Activated T-cell treated with anti-CD3 and anti-CD28 coated beads, Interleukin-2, amount 50 U/mL, for 1 hour (primary cell): ENCODE results near the gene ADARB2.
"Not testable (repeated sequence)": the region's sequence is repeated elsewhere in the genome, so short reads cannot be mapped to it uniquely, and the experiment has no call there.

Experiments used
- DNase-seq: peaks from one replicate; pipeline ENCODE4 v3.0.0-alpha.2; 2020

ADARB2 gene

GRCh38 chr10:1634239-1634638 lies 103.1 kb downstream of the ADARB2 start:
- no peak for DNase-seq

DNA sequence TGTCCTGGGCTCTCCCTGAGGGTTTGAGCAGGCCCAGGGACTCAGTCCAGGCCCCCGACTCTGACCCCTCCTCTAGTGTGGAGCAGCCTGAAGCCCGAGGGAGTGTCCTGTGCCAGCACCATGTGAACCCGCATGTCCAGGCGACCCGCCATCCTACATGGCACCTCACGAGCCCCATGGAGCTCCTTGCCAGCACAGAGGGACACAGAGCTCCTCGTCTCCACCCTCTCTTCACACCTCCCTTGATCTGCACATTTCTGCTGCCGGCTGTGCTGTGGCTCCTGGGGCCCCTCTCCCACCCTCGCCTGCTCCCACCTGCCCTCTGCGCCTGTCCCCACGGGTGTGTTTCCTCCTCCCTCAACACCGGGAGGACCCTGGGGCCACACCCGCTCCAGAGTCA lies 103.5 kb downstream of the ADARB2 start:
- DNase-seq: no peak

- DNase-seq: no peak
Observed at GRCh38 chr10:1632596-1632995, 104.7 kb downstream of the ADARB2 start.

GRCh38 chr10:1632141-1632540 lies 105.2 kb downstream of the ADARB2 start:
- no peak for DNase-seq

DNA sequence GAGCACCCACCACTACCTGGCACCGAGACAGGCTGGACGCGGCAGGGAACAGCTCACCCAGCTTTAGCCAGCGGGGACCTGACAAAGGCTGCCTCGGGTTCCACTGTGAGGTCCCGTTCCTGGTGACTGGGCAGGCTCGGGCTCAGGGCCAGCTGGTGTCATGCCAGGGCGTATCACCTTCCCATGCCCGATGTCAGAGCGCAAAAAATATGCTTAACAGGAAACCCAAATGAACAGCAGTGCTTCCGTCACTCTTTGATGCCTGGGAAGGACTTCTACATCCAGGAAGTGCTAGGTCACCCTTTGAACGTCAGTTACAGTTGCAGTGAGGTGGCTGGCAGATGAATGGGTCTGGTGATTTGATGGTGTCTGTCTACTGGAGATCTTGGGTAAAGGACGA lies 106.0 kb downstream of the ADARB2 start:
- DNase-seq: no peak

- no peak for DNase-seq
Observed at GRCh38 chr10:1630304-1630703, 107.0 kb downstream of the ADARB2 start.

- DNase-seq: no peak
Observed at GRCh38 chr10:1629326-1630198, 107.8 kb downstream of the ADARB2 start.

DNA sequence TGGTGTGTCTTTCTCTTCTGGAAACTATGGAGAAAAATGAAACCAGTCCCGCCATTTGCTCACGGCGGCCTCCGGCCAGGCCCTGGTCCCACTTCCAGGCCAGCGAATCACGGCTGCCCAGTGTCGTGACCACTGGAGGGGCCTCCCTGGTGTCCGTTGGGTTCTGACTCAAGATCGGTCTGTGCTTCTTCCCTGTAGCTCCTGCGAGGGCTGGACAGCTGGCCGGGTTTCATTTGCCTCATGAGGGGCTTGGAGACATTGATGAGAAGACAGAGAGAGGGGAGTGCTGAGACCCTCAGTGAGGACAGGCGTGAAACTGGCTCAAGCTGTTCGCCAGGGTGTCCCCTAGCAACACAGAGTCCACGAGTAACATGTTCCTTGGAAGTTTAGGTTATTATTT lies 108.6 kb downstream of the ADARB2 start:
- DNase-seq: no peak

GRCh38 chr10:1627945-1628344 lies 109.4 kb downstream of the ADARB2 start:
- DNase-seq: no peak

GRCh38 chr10:1626835-1627234 lies 110.5 kb downstream of the ADARB2 start:
- no peak for DNase-seq

GRCh38 chr10:1626410-1626809 lies 110.9 kb downstream of the ADARB2 start:
- DNase-seq: no peak

- no peak for DNase-seq
Observed at GRCh38 chr10:1625731-1626130, 111.6 kb downstream of the ADARB2 start.

DNA sequence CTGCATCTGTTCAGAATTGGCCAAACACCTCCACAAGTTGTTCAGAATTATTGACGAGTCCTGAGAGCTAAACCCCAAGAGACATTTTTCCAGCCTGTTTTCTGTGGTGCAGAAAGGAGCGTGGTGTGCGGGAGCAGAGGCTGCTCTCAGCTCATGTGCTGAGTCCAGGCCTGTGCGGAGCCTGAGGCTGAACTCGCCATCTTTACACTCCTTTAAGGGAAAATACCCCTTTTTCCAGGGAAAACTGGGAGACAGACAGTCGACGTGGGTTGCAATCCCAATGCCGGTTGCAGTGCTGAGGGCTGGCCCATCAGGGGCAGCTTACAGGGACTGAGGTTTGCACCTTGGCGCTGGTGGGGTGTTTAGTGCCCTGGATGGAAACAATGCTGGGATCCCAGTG lies 112.2 kb downstream of the ADARB2 start:
- no peak for DNase-seq

GRCh38 chr10:1624240-1624639 lies 113.1 kb downstream of the ADARB2 start:
- DNase-seq: no peak

GRCh38 chr10:1620803-1621202 lies 116.5 kb downstream of the ADARB2 start:
- DNase-seq: no peak

DNA sequence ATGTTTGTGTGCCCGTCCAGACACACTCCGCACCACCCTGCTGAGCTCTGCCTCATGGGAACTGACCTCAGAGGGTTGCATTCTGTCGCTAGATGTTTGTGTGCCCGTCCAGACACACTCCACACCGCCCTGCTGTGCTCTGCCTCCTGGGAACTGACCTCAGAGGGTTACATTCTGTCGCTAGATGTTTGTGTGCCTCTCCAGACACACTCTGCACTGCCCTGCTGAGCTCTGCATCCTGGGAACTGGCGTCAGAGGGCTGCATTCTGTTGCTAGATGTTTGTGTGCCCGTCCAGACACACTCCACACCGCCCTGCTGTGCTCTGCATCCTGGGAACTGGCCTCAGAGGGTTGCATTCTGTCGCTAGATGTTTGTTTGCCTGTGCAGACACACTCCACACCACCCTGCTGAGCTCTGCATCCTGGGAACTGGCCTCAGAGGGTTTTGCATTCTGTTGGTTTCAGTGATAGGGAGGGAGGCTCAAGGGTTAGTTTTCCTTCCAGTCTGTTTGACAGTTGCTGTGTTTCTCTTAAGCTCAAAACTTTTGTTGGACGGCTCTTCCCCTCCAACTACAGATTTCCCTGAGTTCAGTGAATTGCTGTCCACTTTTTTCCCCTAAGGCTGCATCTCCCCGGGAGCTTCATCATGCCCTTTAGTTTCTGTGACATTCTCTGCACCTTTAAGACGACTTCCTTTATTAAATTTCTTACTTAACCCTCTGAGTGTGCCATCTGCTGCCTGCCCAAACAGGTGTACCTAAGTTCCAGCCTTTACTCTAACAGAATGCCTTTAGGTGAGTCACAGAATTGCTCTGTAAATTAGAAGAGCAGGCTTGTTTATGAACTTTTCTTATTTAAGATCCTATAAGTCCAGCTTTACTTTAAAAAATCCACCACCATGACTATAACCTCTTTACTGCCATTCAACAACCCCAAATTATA lies 119.7 kb downstream of the ADARB2 start:
- DNase-seq: not testable (repeated sequence)

DNA sequence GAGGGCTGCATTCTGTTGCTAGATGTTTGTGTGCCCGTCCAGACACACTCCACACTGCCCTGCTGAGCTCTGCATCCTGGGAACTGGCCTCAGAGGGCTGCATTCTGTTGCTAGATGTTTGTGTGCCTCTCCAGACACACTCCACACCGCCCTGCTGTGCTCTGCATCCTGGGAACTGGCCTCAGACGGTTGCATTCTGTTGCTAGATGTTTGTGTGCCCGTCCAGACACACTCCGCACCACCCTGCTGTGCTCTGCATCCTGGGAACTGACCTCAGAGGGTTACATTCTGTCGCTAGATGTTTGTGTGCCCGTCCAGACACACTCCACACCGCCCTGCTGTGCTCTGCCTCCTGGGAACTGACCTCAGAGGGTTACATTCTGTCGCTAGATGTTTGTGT lies 120.6 kb downstream of the ADARB2 start:
- DNase-seq: not testable (repeated sequence)

- no peak for DNase-seq
Observed at GRCh38 chr10:1615186-1615954, 122.0 kb downstream of the ADARB2 start.

DNA sequence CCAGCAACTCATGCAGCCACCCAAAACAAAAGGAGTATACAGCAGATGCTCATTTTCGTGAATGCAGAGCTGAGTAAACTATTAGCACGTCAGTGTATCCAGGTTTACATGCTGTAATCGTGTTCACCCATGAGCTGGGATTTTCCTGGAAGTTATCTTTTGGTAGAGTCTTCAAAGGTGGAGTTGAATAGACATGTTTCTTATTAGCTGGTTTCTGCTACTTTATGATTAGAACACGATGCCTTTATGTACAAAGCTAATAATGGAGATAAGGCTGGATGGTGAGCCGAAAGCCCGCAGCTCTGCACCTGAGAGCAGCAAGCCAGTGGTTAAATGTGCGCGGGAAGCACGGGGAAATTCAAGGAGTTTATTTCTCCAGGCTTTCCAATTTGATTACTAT lies 123.8 kb downstream of the ADARB2 start:
- DNase-seq: no peak

DNA sequence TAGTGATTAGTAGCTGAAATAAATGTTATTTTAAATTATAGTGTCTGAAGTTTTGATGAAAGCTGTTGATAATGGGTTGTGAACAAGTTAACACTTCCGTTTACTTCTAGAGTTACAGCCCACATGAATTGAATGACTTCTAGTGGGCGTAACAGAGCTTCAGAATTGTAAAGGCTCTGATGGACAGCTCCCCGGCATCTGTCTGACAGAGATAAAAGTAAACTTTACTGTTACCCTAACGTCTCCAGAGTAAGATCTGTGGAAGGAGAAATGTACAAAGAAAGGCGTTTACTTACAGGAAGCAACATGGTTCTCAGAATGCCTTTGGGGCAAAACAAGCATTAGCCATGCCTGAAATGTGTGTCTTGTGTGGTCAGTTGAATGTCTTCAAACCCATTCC lies 124.4 kb downstream of the ADARB2 start:
- no peak for DNase-seq

GRCh38 chr10:1611936-1612550 lies 125.3 kb downstream of the ADARB2 start:
- no peak for DNase-seq

- no peak for DNase-seq
Observed at GRCh38 chr10:1610986-1611770, 126.1 kb downstream of the ADARB2 start.
